ENCODE measurements around the gene CD22. TPM values are rescaled to one million over a fixed set of nuclear protein-coding genes. Genes with fewer than 3 reads are reported as not detected.

The CD22 gene
- total RNA-seq, 1 donor from 2014 or later = 56.3 TPM

GRCh38 chr19:35395382-35396199 is 66.6 kb downstream of the CD22 start:
- peaks cover 8% of the 10 kb centered on the region for H3K4me1 Mint-ChIP-seq
- DNase-seq (ENCODE audit: low spot score in 2 of 2, unreplicated experiment in 2 of 2) = no peak
- TF ChIP-seq, protein P1, sequence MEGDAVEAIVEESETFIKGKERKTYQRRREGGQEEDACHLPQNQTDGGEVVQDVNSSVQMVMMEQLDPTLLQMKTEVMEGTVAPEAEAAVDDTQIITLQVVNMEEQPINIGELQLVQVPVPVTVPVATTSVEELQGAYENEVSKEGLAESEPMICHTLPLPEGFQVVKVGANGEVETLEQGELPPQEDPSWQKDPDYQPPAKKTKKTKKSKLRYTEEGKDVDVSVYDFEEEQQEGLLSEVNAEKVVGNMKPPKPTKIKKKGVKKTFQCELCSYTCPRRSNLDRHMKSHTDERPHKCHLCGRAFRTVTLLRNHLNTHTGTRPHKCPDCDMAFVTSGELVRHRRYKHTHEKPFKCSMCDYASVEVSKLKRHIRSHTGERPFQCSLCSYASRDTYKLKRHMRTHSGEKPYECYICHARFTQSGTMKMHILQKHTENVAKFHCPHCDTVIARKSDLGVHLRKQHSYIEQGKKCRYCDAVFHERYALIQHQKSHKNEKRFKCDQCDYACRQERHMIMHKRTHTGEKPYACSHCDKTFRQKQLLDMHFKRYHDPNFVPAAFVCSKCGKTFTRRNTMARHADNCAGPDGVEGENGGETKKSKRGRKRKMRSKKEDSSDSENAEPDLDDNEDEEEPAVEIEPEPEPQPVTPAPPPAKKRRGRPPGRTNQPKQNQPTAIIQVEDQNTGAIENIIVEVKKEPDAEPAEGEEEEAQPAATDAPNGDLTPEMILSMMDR (IDR thresholded peaks at IDR 0.05; ENCODE audit: unreplicated experiment) = no peak
- H3K27me3 Mint-ChIP-seq (ENCODE audit: low read depth) = peaks cover 4% of the 10 kb centered on the region
- H3K27ac Mint-ChIP-seq = no peak overlapping the region
- H3K4me3 Mint-ChIP-seq = no peak overlapping the region
- no peaks in the 10 kb centered on the region for H3K36me3 Mint-ChIP-seq
- H3K9me3 Mint-ChIP-seq = no peaks in the 10 kb centered on the region

- peaks cover 5% of the 10 kb centered on the region for H3K4me1 Mint-ChIP-seq
- no peak for DNase-seq (ENCODE audit: low spot score in 2 of 2, unreplicated experiment in 2 of 2)
- no peak overlapping the region for H3K4me3 Mint-ChIP-seq
- peaks cover 2% of the 10 kb centered on the region for H3K27me3 Mint-ChIP-seq (ENCODE audit: low read depth)
- TF ChIP-seq, protein P1 (IDR thresholded peaks at IDR 0.05; ENCODE audit: unreplicated experiment) = no peak
- H3K27ac Mint-ChIP-seq = no peak overlapping the region
- no peaks in the 10 kb centered on the region for H3K9me3 Mint-ChIP-seq
- no peaks in the 10 kb centered on the region for H3K36me3 Mint-ChIP-seq
Observed at GRCh38 chr19:35396240-35396885, 67.4 kb downstream of the CD22 start.

Small RNA genes lying within 50 kb of the gene (microRNA-seq; reads per million reads assigned to microRNA genes)
- gene MIR5196 = 2.1 reads per million

Other genes with a start within 250 kb of the CD22 start
- 5.5 to 8.3 TPM (median 6.6 TPM) in 3 replicates for gene FXYD3, start 213.4 kb upstream of the CD22 start, total RNA-seq
- 1.1 to 2.0 TPM (median 1.4 TPM) in 3 replicates for gene LGI4, start 194.1 kb upstream of the CD22 start, total RNA-seq
- gene FXYD1, start 190.4 kb upstream of the CD22 start, total RNA-seq = 2.8 to 4.3 TPM (median 3.6 TPM) in 3 replicates
- gene FXYD7, start 185.9 kb upstream of the CD22 start, total RNA-seq = 0.41 to 1.3 TPM (median 0.69 TPM) in 3 replicates
- gene FXYD5, start 174.5 kb upstream of the CD22 start, total RNA-seq = 23.1 to 27.0 TPM (median 24.7 TPM) in 3 replicates
- not detected in 3 replicates for gene FAM187B, start 100.4 kb upstream of the CD22 start, total RNA-seq
- 48.9 to 54.7 TPM (median 51.9 TPM) in 3 replicates for gene LSR, start 80.2 kb upstream of the CD22 start, total RNA-seq
- gene USF2, start 60.2 kb upstream of the CD22 start, total RNA-seq = 135 to 154 TPM (median 137 TPM) in 3 replicates
- gene HAMP, start 46.7 kb upstream of the CD22 start, total RNA-seq = 1.2 to 1.6 TPM (median 1.4 TPM) in 3 replicates
- 19.2 to 26.1 TPM (median 22.7 TPM) in 3 replicates for gene MAG, start 37.0 kb upstream of the CD22 start, total RNA-seq
- 0.96 to 1.3 TPM (median 1.2 TPM) in 3 replicates for gene FFAR1, start 18.7 kb downstream of the CD22 start, total RNA-seq
- 0.27 to 0.31 TPM in 2 of 3 replicates, not detected in the other for gene FFAR3, start 29.3 kb downstream of the CD22 start, total RNA-seq
- gene GPR42, start 41.9 kb downstream of the CD22 start, total RNA-seq = not detected in 3 replicates
- not detected in 3 replicates for gene FFAR2, start 119.1 kb downstream of the CD22 start, total RNA-seq
- gene KRTDAP, start 161.3 kb downstream of the CD22 start, total RNA-seq = 1.9 to 3.3 TPM (median 2.5 TPM) in 3 replicates
- gene DMKN, start 184.5 kb downstream of the CD22 start, total RNA-seq = 161 to 172 TPM (median 171 TPM) in 3 replicates
- gene SBSN, start 199.1 kb downstream of the CD22 start, total RNA-seq = 0.32 to 0.49 TPM (median 0.47 TPM) in 3 replicates
- gene GAPDHS, start 204.3 kb downstream of the CD22 start, total RNA-seq = not detected in 3 replicates
- 82.2 to 82.7 TPM (median 82.3 TPM) in 3 replicates for gene TMEM147, start 216.4 kb downstream of the CD22 start, total RNA-seq
- gene ATP4A, start 234.5 kb downstream of the CD22 start, total RNA-seq = 0.11 to 0.22 TPM (median 0.16 TPM) in 3 replicates

All from mesothelial cell of epicardium (in vitro differentiated cells).